ENCODE data around the gene B4GALT1.
A peak's percentile ranks its signal among the peaks of the same experiment; 100 is the strongest.

The B4GALT1 gene

GRCh38 chr9:33139421-33140228, 27.5 kb downstream of the B4GALT1 start:
- peak in 1 of 2 experiments; percentile 26 for DNase-seq

- DNase-seq: no peak
Measured at GRCh38 chr9:33138768-33139167, 28.4 kb downstream of the B4GALT1 start.

GRCh38 chr9:33137781-33138264, 29.3 kb downstream of the B4GALT1 start:
- DNase-seq: no peak

- DNase-seq: no peak
Measured at GRCh38 chr9:33136721-33137670, 30.1 kb downstream of the B4GALT1 start.

- no peak for DNase-seq
Measured at GRCh38 chr9:33135470-33135958, 31.6 kb downstream of the B4GALT1 start.

- DNase-seq: no peak
Measured at GRCh38 chr9:33135031-33135461, 32.1 kb downstream of the B4GALT1 start.

GRCh38 chr9:33133186-33133585, 34.0 kb downstream of the B4GALT1 start:
- DNase-seq: no peak

GRCh38 chr9:33131790-33132772, 35.1 kb downstream of the B4GALT1 start:
- DNase-seq: no peak

GRCh38 chr9:33130961-33131789, 36.0 kb downstream of the B4GALT1 start:
- no peak for DNase-seq

- peak; percentile 74 to 78 for DNase-seq
Measured at GRCh38 chr9:33129886-33130881, 37.0 kb downstream of the B4GALT1 start.

- no peak for DNase-seq
Measured at GRCh38 chr9:33129251-33129885, 37.8 kb downstream of the B4GALT1 start.

GRCh38 chr9:33128570-33128969, 38.6 kb downstream of the B4GALT1 start:
- no peak for DNase-seq

- no peak for DNase-seq
Measured at GRCh38 chr9:33127881-33128280, 39.3 kb downstream of the B4GALT1 start.

GRCh38 chr9:33125871-33126823, 41.0 kb downstream of the B4GALT1 start:
- peak; percentile 86 to 88 for DNase-seq

GRCh38 chr9:33125461-33125860, 41.7 kb downstream of the B4GALT1 start:
- DNase-seq: no peak

- peak in 1 of 2 experiments; percentile 24 for DNase-seq
Measured at GRCh38 chr9:33124751-33125381, 42.3 kb downstream of the B4GALT1 start.

- no peak for DNase-seq
Measured at GRCh38 chr9:33124046-33124445, 43.1 kb downstream of the B4GALT1 start.
